SIG-M5 treated with dmso at 0.1 percent for 504 hours (cell line): ENCODE measurements around the gene DGKB.
"Not testable (repeated sequence)": the region's sequence is repeated elsewhere in the genome, so short reads cannot be mapped to it uniquely, and the experiment has no call there.

Source experiments
- DNase-seq: peaks from one replicate; lab custom pipeline; 2025; ENCODE audit not compliant: unreplicated experiment; lab: John Stamatoyannopoulos, UW

DGKB gene

GRCh38 chr7:14332155-14332554 is 570.4 kb downstream of the DGKB start:
- no peak for DNase-seq

GRCh38 chr7:14324767-14325166 is 577.8 kb downstream of the DGKB start:
- no peak for DNase-seq

DNA sequence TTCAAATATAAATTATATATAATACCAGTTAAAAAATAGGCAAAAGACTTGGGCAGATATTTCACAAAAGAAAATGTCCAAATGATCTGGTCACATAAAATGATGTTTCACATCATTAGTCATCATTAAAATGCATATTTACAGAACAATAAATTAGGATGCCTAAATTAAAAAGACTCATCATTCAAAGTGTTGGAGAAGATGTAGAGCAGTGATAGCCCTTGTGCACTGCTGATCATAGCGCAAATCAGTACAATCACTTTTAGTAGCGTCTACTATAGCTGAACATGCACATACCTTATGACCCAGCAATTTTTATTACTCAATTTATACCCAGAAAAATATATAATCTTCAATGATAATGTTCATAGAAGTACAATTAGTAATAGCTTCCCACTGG is 579.8 kb downstream of the DGKB start:
- DNase-seq: no peak

DNA sequence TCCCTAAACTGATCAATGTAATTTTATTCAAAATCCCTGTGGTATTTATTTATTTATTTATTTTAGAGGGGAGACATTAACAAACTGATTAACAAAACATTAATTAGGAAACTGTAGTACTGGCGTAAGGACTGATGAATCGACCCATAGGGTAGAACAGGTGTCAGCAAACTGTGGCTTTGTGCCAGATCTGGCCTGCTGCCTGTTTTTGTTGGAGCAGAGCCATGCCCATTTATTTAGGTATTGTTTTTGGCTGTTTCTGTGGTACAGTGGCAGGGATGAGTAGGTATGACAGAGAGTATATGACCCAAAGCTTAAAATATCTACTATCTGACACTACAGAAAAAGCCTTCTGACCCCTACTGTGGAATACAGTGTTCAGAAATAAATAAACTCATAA is 580.6 kb downstream of the DGKB start:
- DNase-seq: no peak

DNA sequence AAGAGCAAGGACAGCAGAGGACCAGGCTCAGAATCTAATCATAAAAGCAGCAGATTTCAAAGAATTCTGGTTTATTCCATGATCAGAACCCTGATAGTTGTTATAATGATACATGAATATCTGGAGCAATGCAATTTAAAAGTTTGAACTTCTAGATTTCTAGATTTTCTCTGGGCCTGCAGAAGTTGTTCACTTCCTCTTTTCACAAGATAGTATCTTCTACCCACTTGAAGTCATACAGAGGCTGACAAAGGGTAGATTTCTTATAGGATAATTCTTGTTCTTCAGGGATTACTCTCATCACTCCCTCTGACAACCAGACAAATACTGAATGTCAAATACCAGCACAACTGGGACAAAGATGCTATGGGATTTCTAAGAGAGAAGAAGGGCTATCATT is 593.1 kb downstream of the DGKB start:
- no peak for DNase-seq

- no peak for DNase-seq
Observed at GRCh38 chr7:14305233-14305866, 597.2 kb downstream of the DGKB start.

- no peak for DNase-seq
Observed at GRCh38 chr7:14303536-14303935, 599.0 kb downstream of the DGKB start.

GRCh38 chr7:14294637-14295036 is 607.9 kb downstream of the DGKB start:
- DNase-seq: no peak

- no peak for DNase-seq
Observed at GRCh38 chr7:14293434-14293833, 609.1 kb downstream of the DGKB start.

DNA sequence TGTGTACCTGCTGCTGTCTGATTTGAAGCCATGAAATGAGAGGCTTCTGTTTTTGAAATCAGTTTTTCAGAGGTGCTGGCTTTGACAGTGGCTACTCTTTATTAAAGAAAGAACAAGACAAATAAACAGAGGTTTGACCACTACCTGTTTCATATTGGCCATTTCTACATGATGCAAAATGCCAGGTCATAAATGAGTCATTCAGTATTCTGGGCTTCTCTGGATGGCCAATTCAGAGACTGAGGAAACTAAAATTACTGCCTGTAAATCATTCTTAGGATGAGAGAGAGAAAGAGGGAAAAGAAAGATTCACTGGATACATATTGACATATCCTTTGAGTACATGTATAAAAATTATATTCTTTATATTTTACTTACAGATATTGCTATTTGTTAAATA is 609.8 kb downstream of the DGKB start:
- DNase-seq: no peak

DNA sequence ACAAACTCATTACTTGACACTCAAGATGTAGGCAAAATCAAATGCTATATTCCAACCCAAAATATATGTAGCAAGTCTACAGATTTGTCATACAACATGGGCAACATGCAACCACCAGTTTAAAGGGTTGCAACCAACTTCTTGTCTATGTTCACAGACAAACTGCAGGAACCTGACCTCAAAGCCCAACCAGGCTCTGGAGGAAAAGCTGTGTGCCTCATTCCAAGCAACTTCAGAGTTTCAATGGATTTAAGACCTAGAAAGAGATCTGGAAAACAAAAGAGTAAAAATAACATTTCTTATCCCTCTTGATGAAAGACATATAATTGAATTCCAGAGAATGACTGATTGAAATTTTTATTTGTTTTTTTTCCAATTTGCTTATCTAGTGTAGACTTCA is 612.6 kb downstream of the DGKB start:
- DNase-seq: no peak

GRCh38 chr7:14288701-14289100 is 613.9 kb downstream of the DGKB start:
- DNase-seq: no peak

DNA sequence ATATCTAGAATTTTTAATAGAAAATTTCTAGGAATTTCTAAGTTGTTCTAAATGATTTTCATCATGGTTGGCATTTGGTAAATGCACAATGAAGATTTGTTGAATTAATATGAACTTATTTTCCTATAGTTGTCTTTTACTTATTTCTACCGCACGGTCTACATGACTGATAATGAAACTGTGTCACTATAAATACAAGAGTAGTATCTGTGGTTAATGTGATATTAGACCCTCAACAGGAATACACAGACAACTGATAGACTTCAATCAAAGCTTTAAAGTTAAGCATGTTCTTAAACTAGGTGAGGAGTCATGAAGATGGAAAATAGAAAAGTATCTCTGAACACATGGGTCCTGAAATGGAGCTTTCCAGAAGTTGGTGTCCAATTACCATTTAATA is 615.2 kb downstream of the DGKB start:
- no peak for DNase-seq

DNA sequence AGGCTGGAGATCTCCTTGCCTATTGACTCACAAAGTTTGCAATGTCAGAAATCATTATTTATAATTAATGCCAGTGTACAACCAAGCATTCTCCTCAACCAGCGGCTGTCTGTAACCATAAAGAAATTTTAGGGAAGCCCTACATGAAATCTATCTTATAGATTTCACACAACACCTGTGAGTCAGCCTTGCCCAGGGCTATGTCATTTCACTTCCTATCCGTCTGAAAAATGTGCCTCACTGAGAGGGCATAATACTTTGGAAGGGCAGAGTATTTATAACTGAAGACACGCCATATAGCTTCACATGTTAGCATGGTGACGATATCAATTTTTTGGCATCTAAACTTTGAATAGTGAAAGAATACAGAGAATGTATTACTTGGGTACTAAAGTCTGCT is 616.5 kb downstream of the DGKB start:
- no peak for DNase-seq

DNA sequence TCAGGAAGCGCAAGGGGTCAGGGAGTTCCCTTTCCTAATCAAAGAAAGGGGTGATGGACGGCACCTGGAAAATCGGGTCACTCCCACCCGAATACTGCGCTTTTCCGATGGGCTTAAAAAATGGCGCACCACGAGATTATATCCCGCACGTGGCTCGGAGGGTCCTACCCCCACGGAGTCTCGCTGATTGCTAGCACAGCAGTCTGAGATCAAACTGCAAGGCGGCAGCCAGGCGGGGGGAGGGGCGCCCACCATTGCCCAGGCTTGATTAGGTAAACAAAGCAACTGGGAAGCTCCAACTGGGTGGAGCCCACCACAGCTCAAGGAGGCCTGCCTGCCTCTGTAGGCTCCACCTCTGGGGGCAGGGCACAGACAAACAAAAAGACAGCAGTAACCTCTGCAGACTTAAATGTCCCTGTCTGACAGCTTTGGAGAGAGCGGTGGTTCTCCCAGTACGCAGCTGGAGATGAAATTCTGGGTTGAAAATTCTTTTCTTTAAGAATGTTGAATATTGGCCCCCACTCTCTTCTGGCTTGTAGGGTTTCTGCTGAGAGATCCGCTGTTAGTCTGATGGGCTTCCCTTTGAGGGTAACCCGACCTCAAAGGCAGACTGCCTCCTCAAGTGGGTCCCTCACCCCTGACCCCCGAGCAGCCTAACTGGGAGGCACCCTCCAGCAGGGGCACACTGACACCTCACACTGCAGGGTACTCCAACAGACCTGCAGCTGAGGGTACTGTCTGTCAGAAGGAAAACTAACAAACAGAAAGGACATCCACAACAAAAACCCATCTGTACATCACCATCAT is 623.3 kb downstream of the DGKB start:
- not testable (repeated sequence) for DNase-seq

DNA sequence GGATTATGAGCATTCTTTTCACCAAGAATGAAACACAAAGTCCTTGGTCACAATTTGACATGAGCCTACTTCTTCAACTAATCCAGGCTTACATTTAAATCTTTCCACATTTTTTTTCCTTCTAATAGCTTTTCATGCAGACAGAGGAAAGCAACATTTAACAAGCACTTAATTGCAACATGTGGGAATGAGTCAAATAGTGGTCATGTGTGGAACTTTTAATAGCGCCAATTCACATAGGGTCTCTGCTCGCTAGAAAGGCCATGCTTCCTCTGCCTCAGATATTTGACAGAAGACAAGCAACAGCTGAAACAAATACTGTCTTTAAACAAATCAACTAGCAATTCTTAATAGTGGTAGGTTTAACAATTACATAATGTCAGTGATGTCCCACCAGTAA is 627.2 kb downstream of the DGKB start:
- no peak for DNase-seq

DNA sequence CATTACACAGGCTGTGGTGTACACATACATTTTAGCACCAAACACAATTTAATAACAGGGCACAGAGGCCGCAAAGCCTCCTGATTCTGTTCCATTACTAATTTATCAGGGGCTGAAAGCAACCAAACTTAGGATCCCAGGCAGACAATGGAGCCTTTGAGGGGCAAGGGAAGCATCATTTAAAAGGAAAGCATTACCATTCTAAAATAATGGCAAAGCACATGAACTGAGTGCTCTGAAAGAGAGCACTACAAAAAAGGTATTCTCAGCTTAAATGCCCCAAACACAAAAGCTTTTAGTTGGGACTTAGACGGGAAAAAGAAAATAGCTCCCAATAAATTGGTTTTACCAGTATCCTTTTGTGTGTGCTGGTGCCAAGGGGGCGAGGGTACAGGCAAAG is 631.1 kb downstream of the DGKB start:
- no peak for DNase-seq

GRCh38 chr7:14270099-14270498 is 632.5 kb downstream of the DGKB start:
- DNase-seq: no peak

- no peak for DNase-seq
Observed at GRCh38 chr7:14260011-14260410, 642.5 kb downstream of the DGKB start.

- no peak for DNase-seq
Observed at GRCh38 chr7:14258861-14259260, 643.7 kb downstream of the DGKB start.

- DNase-seq: no peak
Observed at GRCh38 chr7:14258441-14258840, 644.1 kb downstream of the DGKB start.

- DNase-seq: no peak
Observed at GRCh38 chr7:14252458-14252857, 650.1 kb downstream of the DGKB start.

GRCh38 chr7:14242175-14242574 is 660.4 kb downstream of the DGKB start:
- DNase-seq: no peak
